Measurements from ENCODE around the gene SEMA5A. TPM values are rescaled to one million over a fixed set of nuclear protein-coding genes. Genes with fewer than 3 reads are reported as not detected.

SEMA5A gene
- total RNA-seq, 1 donor from 2014 or later, result 43.2 TPM

DNA sequence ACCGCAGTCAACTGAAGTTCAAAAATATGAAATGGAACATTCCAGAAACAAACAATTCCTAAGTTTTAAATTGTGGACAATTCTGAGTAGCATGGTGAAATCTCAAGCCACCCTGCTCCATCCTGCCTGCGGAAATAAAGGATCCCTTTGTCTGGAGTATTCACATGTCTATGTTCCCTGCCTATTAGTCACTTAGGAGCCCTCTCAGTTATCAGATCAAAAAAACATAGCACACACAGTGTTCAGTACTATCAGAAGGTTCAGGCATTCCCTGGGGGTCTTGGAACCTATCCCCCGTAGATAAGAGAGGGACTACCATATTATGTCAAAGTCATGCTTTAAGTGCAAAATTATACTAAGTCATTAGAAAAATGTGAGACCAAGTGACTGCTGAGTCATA lies 300.8 kb downstream of the SEMA5A start:
- H3K27ac ChIP-seq (replicated peaks), result no peak overlapping the region
- no peaks in the 10 kb centered on the region for H3K9me3 ChIP-seq (replicated peaks)
- TF ChIP-seq, protein P1, sequence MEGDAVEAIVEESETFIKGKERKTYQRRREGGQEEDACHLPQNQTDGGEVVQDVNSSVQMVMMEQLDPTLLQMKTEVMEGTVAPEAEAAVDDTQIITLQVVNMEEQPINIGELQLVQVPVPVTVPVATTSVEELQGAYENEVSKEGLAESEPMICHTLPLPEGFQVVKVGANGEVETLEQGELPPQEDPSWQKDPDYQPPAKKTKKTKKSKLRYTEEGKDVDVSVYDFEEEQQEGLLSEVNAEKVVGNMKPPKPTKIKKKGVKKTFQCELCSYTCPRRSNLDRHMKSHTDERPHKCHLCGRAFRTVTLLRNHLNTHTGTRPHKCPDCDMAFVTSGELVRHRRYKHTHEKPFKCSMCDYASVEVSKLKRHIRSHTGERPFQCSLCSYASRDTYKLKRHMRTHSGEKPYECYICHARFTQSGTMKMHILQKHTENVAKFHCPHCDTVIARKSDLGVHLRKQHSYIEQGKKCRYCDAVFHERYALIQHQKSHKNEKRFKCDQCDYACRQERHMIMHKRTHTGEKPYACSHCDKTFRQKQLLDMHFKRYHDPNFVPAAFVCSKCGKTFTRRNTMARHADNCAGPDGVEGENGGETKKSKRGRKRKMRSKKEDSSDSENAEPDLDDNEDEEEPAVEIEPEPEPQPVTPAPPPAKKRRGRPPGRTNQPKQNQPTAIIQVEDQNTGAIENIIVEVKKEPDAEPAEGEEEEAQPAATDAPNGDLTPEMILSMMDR (IDR thresholded peaks at IDR 0.05; ENCODE audit: borderline replicate concordance), result no peak
- intact Hi-C loops (cut with micrococcal nuclease), result no loop called here
- no peak for DNase-seq
- no peak overlapping the region for H3K4me3 ChIP-seq
- no peaks in the 10 kb centered on the region for H3K36me3 ChIP-seq
- H3K4me1 ChIP-seq, result no peaks in the 10 kb centered on the region
- H3K27me3 ChIP-seq (ENCODE audit: low read depth), result no peaks in the 10 kb centered on the region

DNA sequence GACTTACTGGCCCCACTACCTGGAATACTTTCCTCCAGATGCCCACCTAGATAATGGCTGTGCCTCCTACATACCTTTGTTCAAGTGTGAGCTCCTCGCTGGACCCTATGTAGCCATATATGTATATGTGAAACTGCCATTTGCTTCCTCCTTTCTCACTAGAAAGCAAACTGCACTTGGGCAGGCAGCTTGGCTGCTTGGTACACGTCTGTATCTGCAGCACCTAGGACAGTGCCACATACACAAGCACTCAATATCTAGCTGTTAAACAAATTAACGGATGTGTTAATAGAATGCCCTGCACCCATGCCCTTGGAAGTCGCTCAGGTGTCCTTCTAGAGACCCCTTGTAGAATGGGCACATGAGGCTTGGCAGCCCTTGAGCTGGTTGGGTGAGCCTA lies 301.5 kb downstream of the SEMA5A start:
- TF ChIP-seq, protein P1 (IDR thresholded peaks at IDR 0.05; ENCODE audit: borderline replicate concordance), result no peak
- Histone ChIP-seq H3K36me3 (no peaks in the 10 kb centered on the region), H3K27ac (replicated peaks) (no peak overlapping the region), H3K27me3 (ENCODE audit: low read depth) (no peaks in the 10 kb centered on the region), H3K4me3 (no peak overlapping the region), H3K4me1 (no peaks in the 10 kb centered on the region), H3K9me3 (replicated peaks) (no peaks in the 10 kb centered on the region)
- no peak for DNase-seq
- intact Hi-C loops (cut with micrococcal nuclease), result no loop called here

DNA sequence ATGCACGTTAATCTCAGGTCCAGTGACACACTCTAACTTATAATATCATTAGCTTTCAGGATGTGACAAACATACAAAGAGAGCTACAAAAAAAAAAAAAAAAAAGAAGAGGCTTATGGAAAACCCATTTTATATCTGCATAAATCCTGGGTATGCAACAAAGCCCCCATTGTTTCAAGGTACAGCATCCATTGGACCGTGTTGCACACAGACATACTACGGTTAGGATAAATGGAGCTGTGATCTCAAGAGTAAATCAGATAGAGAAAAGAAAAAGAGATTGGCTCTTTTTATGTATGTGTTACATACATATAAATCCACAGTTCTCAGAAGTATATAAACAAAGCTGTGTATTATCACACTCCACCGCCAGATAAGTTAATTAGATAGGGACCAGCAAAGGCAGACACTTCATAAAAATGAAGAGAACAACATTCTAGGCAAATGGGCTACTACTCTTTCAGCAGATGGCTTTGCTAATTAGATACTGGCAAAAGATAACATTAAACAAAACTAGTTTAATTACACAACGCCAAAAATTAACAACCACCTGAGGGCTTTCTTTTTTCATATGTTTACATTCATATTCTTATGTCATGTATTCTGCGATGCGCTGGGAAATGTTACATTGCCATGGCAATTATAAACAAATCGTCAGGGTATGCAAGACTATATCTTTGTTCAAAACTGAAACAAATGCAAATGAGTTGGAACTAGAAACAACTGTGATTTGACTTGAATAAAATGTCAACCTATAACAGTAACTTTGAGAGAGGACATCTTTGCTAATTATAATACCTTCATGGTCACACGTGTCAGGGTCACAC lies 304.2 kb downstream of the SEMA5A start:
- H3K27ac ChIP-seq (replicated peaks), result no peak overlapping the region
- H3K4me3 ChIP-seq, result no peak overlapping the region
- intact Hi-C loops (cut with micrococcal nuclease), result no loop called here
- no peaks in the 10 kb centered on the region for H3K27me3 ChIP-seq (ENCODE audit: low read depth)
- H3K4me1 ChIP-seq, result no peaks in the 10 kb centered on the region
- DNase-seq, result no peak
- H3K36me3 ChIP-seq, result no peaks in the 10 kb centered on the region
- TF ChIP-seq, protein P1 (IDR thresholded peaks at IDR 0.05; ENCODE audit: borderline replicate concordance), result no peak
- no peaks in the 10 kb centered on the region for H3K9me3 ChIP-seq (replicated peaks)

DNA sequence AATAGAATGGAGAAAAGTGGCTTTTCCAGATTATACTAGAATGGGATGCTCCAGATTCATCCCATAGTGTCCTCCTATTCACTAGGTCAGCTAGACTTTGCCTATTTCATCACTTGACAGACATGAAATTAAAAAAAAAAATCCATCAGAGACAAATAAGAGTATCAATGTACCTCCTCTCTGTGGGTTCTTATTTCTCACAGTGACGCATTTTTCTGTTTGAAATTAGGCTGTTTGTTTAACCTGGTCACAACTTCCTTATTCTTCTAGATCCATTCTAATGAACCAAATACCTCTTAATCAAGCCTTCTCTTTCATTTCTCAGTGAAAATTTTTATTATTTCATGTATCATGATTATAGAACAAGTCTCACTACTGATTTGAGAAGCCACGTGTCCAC lies 305.4 kb downstream of the SEMA5A start:
- no peaks in the 10 kb centered on the region for H3K36me3 ChIP-seq
- TF ChIP-seq, protein P1 (IDR thresholded peaks at IDR 0.05; ENCODE audit: borderline replicate concordance), result no peak
- H3K27me3 ChIP-seq (ENCODE audit: low read depth), result no peaks in the 10 kb centered on the region
- H3K9me3 ChIP-seq (replicated peaks), result no peaks in the 10 kb centered on the region
- no peak overlapping the region for H3K27ac ChIP-seq (replicated peaks)
- H3K4me1 ChIP-seq, result no peaks in the 10 kb centered on the region
- DNase-seq, result no peak
- intact Hi-C loops (cut with micrococcal nuclease), result no loop called here
- no peak overlapping the region for H3K4me3 ChIP-seq

DNA sequence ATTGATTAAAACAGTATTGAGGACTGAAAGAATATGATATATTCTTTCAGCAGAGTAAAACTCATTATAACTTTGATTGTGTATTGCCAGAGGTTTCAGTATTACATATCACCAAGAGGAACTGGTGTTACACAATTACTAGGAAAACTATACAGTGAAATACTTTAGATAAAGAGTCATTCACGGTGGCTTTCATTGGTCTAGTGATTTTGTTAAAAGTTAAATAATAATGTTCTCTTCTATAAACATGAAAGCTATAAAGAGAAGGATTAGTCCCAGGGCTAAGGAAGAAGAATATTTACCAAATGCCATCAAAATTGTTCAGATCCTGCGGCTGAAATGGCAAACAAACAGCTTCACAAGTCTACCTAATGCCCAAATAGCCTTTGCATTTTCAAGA lies 306.2 kb downstream of the SEMA5A start:
- H3K36me3 ChIP-seq, result no peaks in the 10 kb centered on the region
- TF ChIP-seq, protein P1 (IDR thresholded peaks at IDR 0.05; ENCODE audit: borderline replicate concordance), result no peak
- intact Hi-C loops (cut with micrococcal nuclease), result no loop called here
- H3K27me3 ChIP-seq (ENCODE audit: low read depth), result no peaks in the 10 kb centered on the region
- no peaks in the 10 kb centered on the region for H3K4me1 ChIP-seq
- DNase-seq, result no peak
- H3K9me3 ChIP-seq (replicated peaks), result no peaks in the 10 kb centered on the region
- H3K27ac ChIP-seq (replicated peaks), result no peak overlapping the region
- H3K4me3 ChIP-seq, result no peak overlapping the region
